A549 (cell line): Measurements from ENCODE around the gene CNGA2.

Experiments
- CBX2 ChIP-seq: fragments of 200-600 bp; sonication (generic); IDR thresholded peaks from 2 replicates; pipeline ENCODE4 v1.6.1; 2016; ENCODE audit warnings: low read depth, mild to moderate bottlenecking, borderline replicate concordance
- CTCF ChIP-seq: fragments of >200 bp; sonication (Bioruptor Twin); formaldehyde crosslinking; IDR thresholded peaks from 3 replicates; pipeline ENCODE4 v1.5.1; 2016
- MAX ChIP-seq: IDR thresholded peaks from 2 replicates; pipeline ENCODE4 v1.6.1; 2012
- PHF8 ChIP-seq: fragments of 200-600 bp; sonication (generic); IDR thresholded peaks from 2 replicates; pipeline ENCODE4 v1.6.1; 2016; ENCODE audit warnings: low read depth, mild to moderate bottlenecking, antibody characterized with exemption, moderate library complexity, borderline replicate concordance
- ZNF302 ChIP-seq: fragments of 250-450 bp; sonication (Bioruptor Pico); IDR thresholded peaks from 2 replicates; pipeline ENCODE4 v1.9.0; 2021; ENCODE audit warnings: inconsistent platforms, mild to moderate bottlenecking, moderate library complexity

- TF ChIP-seq CTCF = no peak
- TF ChIP-seq PHF8 = no peak
- no peak for TF ChIP-seq MAX
- TF ChIP-seq ZNF302 (CRISPR knock-in tag) = no peak
- TF ChIP-seq CBX2 = no peak
Observed at GRCh38 chrX:151708821-151709220, 25.7 kb upstream of the CNGA2 start.
